GM12878 (cell line): ENCODE data around the gene SEC24C. TPM values are rescaled to one million over a fixed set of nuclear protein-coding genes. Genes with fewer than 3 reads are reported as not detected.
A peak's percentile ranks its signal among the peaks of the same experiment; 100 is the strongest.
"Not testable (repeated sequence)": the region's sequence is repeated elsewhere in the genome, so short reads cannot be mapped to it uniquely, and the experiment has no call there.

Experiments used
- ATAC-seq: fragments of 200-7000 bp; cut with Tn5 transposase; 3 replicates; pipeline ENCODE4 v1.9.1; 2020; ENCODE audit warnings: mild to moderate bottlenecking, moderate library complexity
- BruUV-seq: library from RNA; stranded (reverse); fragments of 400-500 nt; replicated peaks from 2 replicates; lab custom pipeline; 2021; lab: Mats Ljungman, UMichigan
- CTCF ChIA-PET: fragments of 300-600 bp; sonication (Branson Sonifier 250); formaldehyde crosslinking; extraction: SDS; loops from one replicate; lab custom pipeline; 2021; ENCODE audit warnings: inconsistent platforms; lab: Yijun Ruan, JAX
- POLR2A ChIA-PET: fragments of 350-600 bp; formaldehyde crosslinking; extraction: SDS; loops from one replicate; lab custom pipeline; 2021; ENCODE audit warnings: inconsistent platforms; lab: Charles Lee
- RAD21 ChIA-PET: fragments of 300-600 bp; sonication (Branson Sonifier 250); formaldehyde crosslinking; loops from one replicate; lab custom pipeline; 2023; ENCODE audit warnings: antibody characterized with exemption; ENCODE audit not compliant: unreplicated experiment; lab: Charles Lee
- SMC1A ChIA-PET: fragments of 300-600 bp; sonication (Branson Sonifier 250); formaldehyde crosslinking; loops from one replicate; lab custom pipeline; 2023; ENCODE audit not compliant: unreplicated experiment, uncharacterized antibody; lab: Charles Lee
- DNase-seq: peaks from one replicate; pipeline ENCODE4 v3.0.0-alpha.2; 2011; ENCODE audit warnings: low read depth, low spot score
- FAIRE-seq: peaks from 3 replicates; lab custom pipeline; 2011; peaks lifted over from hg19 to GRCh38; lab: Jason Lieb, UNC
- H2AFZ ChIP-seq: 2 replicates; pipeline ENCODE4 v1.6.0; 2011; ENCODE audit warnings: low read depth, low read length, control low read depth; ENCODE audit not compliant: control insufficient read depth
- H3K27ac ChIP-seq: 2 replicates; pipeline ENCODE4 v1.5.1; 2011; ENCODE audit warnings: control low read depth; ENCODE audit not compliant: control insufficient read depth, insufficient read depth
- H3K27me3 ChIP-seq, 2 experiments: replicated peaks in 1 of 2; 2 replicates each; pipeline versions ENCODE4 v1.6.0 to v1.6.1; 2011; ENCODE audit warnings: low read length in 1 of 2; ENCODE audit not compliant: control insufficient read depth in 2 of 2, insufficient read depth in 2 of 2
- H3K36me3 ChIP-seq, 2 experiments: 2 replicates each; pipeline ENCODE4 v1.5.1; 2011; ENCODE audit warnings: low read length in 1 of 2; ENCODE audit not compliant: control insufficient read depth in 2 of 2, insufficient read depth in 2 of 2
- H3K4me1 ChIP-seq: 2 replicates; pipeline ENCODE4 v1.6.1; 2011; ENCODE audit warnings: mild to moderate bottlenecking, low read length, moderate library complexity, mixed read lengths; ENCODE audit not compliant: control insufficient read depth, insufficient read depth
- H3K4me2 ChIP-seq: 2 replicates; pipeline ENCODE4 v1.6.0; 2011; ENCODE audit warnings: control low read depth; ENCODE audit not compliant: control insufficient read depth, insufficient read depth
- H3K4me3 ChIP-seq: fragments of 200-600 bp; sonication (generic); 2 replicates; pipeline ENCODE4 v1.5.1; 2016
- H3K79me2 ChIP-seq: 2 replicates; pipeline ENCODE4 v1.6.0; 2011; ENCODE audit warnings: low read length; ENCODE audit not compliant: control insufficient read depth, insufficient read depth
- H3K9ac ChIP-seq: 2 replicates; pipeline ENCODE4 v1.8.0; 2011; ENCODE audit warnings: low read length, control low read depth, mixed read lengths; ENCODE audit not compliant: control insufficient read depth, insufficient read depth
- H3K9me3 ChIP-seq: replicated peaks from 3 replicates; pipeline ENCODE4 v1.5.1; 2011; ENCODE audit warnings: mild to moderate bottlenecking, low read length; ENCODE audit not compliant: control insufficient read depth, insufficient read depth
- H4K20me1 ChIP-seq: 2 replicates; pipeline ENCODE4 v1.6.0; 2011; ENCODE audit not compliant: control insufficient read depth, insufficient read depth
- WGBS: methylation state at CpG from one replicate; pipeline ENCODE4 v1.1.6; 2016; ENCODE audit warnings: low lambda C conversion rate; ENCODE audit not compliant: insufficient replicate concordance, insufficient coverage; ENCODE audit errors: missing lambda C conversion rate; 5-methylcytosine and 5-hydroxymethylcytosine counted together
- in situ Hi-C: fragments of 300-500 bp; cut with MboI; formaldehyde crosslinking; loops from 9 replicates; pipeline ENCODE4 v1.14.3; 2018; ENCODE audit warnings: mixed read lengths
- intact Hi-C: fragments of 100-400 bp; cut with micrococcal nuclease; formaldehyde crosslinking; loops from one replicate; pipeline ENCODE4 v1.14.2; 2022; ENCODE audit not compliant: unreplicated experiment
- polyA plus RNA-seq, 11 experiments: library from polyadenylated mRNA; depleted of rRNA in 4 of 11; unstranded in 6 of 11; stranded (reverse) in 5 of 11; fragments of >200 nt; fragmentation: Nextera tagmentation in 4 of 11; fragmentation: Illumina TruSeq in 1 of 11; extraction: Ambion mirVana in 4 of 11; extraction: Trizol in 1 of 11; gene quantifications; 1 replicate in 1 of 11; 2 replicates in 10 of 11; pipeline versions ENCODE4 v1.2.1 to v1.2.3, GENCODE V29; 2011 to 2016; ENCODE audit warnings: inconsistent platforms in 2 of 11, missing spikeins in 2 of 11, low read depth in 1 of 11
- total RNA-seq, 4 experiments: library from RNA; depleted of rRNA in 3 of 4; stranded (reverse); fragments of >200 nt in 3 of 4; fragmentation: Illumina TruSeq in 1 of 4; extraction: Trizol in 1 of 4; gene quantifications; 2 replicates each; pipeline versions ENCODE4 v1.2.1 to v1.2.3, GENCODE V29; 2013 to 2021

SEC24C gene
- total and polyA plus RNA-seq, 10 of the 15 experiments (the other 5 are each of a cell fraction or from before 2014, with no cell fraction given): 12.7 to 117 (median 73.8) TPM

DNA sequence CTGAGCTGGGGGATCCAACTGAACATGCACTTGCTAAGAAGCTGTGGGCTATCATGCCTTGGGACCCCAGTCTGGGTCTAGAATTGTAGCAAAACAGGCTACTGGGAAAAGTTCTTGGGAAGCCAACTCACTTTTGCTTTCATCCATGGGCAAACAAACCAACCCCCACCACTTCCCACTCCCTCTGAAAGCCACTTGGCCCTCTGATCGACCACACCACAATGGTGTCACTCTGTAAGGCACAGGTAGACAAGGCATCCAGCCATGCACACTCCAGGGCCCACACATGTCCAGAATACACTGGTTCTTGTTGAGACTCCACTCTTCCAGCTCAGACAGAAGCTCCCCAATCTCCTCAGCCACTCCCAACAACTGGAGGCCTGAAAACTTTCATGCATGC, 36.0 kb upstream of the SEC24C start:
- 100% methylated on average over 1 of the region's 1 CpG for WGBS
- H3K9me3 ChIP-seq, H3K27me3 ChIP-seq, H3K36me3 ChIP-seq, H3K4me2 ChIP-seq, H3K4me1 ChIP-seq, H3K79me2 ChIP-seq, DNase-seq, POLR2A ChIA-PET, CTCF ChIA-PET, BruUV-seq, RAD21 ChIA-PET, H3K4me3 ChIP-seq, H3K9ac ChIP-seq, ATAC-seq, in situ Hi-C loops, H2AFZ ChIP-seq, intact Hi-C loops, H3K27ac ChIP-seq, H4K20me1 ChIP-seq, SMC1A ChIA-PET, FAIRE-seq: not testable (repeated sequence)

DNA sequence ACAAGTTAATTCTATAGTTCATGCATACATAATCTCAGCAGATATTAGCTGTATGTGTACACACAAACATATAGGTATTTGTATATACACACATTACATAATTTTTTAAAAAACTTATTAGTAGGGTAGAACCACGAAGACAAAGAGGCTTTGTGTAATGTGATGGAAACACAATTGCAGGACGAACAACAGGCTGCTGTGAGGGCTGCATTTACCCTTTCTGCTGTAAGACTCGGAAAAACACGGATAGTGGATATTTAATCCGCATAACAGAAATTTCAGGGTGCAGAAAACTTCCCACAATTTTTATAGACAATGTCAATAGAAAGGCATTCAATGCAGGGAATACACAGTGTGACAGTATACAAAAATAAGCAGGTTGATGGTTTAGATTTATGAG, 32.5 kb upstream of the SEC24C start:
- RAD21 ChIA-PET, POLR2A ChIA-PET, H2AFZ ChIP-seq, DNase-seq, H3K79me2 ChIP-seq, H3K9ac ChIP-seq, H3K4me2 ChIP-seq, SMC1A ChIA-PET, ATAC-seq, BruUV-seq, H3K36me3 ChIP-seq, H3K27me3 ChIP-seq, FAIRE-seq, CTCF ChIA-PET, in situ Hi-C loops, H4K20me1 ChIP-seq, H3K9me3 ChIP-seq, H3K4me3 ChIP-seq, H3K4me1 ChIP-seq, H3K27ac ChIP-seq, intact Hi-C loops: not testable (repeated sequence)
- WGBS: 97% methylated on average over 5 of the region's 5 CpGs

DNA sequence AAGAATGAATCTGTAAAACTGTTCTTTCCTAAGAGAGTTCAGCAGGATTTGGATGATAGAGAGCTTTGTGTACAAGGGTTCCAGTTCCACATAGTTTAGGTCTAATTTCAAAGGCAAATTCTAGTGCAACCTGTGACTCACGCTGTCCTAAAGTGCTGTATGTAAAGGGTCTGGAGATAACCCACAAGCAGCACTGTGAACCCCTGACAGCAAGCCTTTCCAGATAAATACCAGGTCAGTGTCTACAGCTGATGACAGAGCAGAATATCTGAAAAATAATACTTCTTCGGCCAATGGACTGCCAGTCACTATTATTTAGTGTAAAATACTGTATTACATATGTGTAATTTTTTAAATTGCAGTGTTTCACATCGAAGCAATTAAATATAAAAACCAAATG, 30.3 kb upstream of the SEC24C start:
- H4K20me1 ChIP-seq, POLR2A ChIA-PET, H3K4me3 ChIP-seq, CTCF ChIA-PET, ATAC-seq, H3K4me1 ChIP-seq, H3K27me3 ChIP-seq, H2AFZ ChIP-seq, H3K9me3 ChIP-seq, FAIRE-seq, in situ Hi-C loops, intact Hi-C loops, DNase-seq, BruUV-seq, H3K79me2 ChIP-seq, H3K27ac ChIP-seq, SMC1A ChIA-PET, RAD21 ChIA-PET, H3K9ac ChIP-seq, H3K4me2 ChIP-seq: not testable (repeated sequence)
- H3K36me3 ChIP-seq: peaks cover 0 to 13% of the 10 kb centered on the region in 2 experiments; a peak in 3 of 4 replicates
- 100% methylated on average over 3 of the region's 3 CpGs for WGBS

GRCh38 chr10:73714483-73714882, 29.7 kb upstream of the SEC24C start:
- DNase-seq, H3K9ac ChIP-seq, H3K27ac ChIP-seq, in situ Hi-C loops, H3K27me3 ChIP-seq, H3K9me3 ChIP-seq, FAIRE-seq, CTCF ChIA-PET, intact Hi-C loops, H3K4me1 ChIP-seq, H3K79me2 ChIP-seq, H3K4me3 ChIP-seq, SMC1A ChIA-PET, H2AFZ ChIP-seq, POLR2A ChIA-PET, H4K20me1 ChIP-seq, H3K4me2 ChIP-seq, ATAC-seq, RAD21 ChIA-PET: not testable (repeated sequence)
- H3K36me3 ChIP-seq: peaks cover 0 to 13% of the 10 kb centered on the region in 2 experiments; a peak in 3 of 4 replicates
- BruUV-seq: TSS peak; percentile 9
- WGBS: 75% methylated on average over 3 of the region's 3 CpGs
